Activated CD4-positive, CD25-positive, alpha-beta regulatory T cell (primary cell): Measurements from ENCODE around the gene SMAD7.

Experiments used
- DNase-seq, 4 experiments: peaks; one replicate each; lab custom pipeline; 2025; lab: John Stamatoyannopoulos, UW

SMAD7 gene

DNA sequence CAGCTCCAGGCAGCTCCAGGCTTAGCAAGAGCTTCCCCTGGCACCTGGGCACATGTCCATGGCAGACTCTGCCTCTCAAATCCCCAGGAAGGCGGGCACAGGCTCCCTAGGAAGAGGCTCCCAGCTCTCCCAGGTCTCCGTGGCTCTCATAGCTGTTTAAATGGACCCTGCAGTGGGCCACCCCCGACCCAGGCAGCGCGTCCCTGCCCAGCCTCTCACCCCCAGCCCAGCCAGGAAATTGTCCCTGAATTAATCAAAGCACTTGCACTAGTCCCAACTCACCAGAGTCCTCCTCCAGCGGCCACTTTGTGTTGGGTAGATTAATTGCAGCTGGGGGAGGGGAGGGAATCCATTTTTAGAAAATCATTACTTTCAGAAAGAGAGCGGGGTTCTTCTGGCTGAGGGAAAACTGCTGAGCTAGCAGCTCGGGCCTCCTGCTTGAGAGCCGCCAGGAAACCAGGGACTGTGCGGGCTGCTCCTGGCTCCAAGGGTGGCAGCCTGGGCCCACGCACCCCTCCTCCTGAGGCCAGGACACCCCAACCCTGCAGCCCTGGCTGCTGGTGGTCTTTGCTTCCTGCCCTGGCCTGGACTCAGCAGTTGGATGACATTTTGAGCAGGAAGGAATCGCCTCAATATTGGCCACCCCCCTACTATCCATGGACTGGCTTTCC, 36.0 kb downstream of the SMAD7 start:
- DNase-seq = no peak

DNA sequence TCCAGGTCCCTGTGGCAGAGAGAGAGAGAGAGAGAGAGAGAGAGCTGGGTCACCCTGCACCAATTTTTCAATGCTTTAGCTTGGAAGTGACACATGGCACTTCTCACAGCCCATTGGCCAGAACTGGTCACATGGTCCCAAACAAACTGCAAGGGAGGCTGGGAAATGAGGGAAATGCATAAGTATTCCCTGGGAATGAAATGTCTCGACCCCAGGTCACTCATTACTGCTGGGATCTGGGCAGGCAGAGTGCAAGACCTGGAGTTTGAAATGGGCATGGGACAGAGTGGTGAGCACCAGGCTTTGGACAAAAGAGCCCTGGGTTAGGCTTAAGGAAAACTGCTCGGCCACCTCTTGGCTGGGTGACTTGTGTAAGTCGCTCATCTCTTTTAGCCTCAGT, 37.0 kb downstream of the SMAD7 start:
- no peak for DNase-seq

DNA sequence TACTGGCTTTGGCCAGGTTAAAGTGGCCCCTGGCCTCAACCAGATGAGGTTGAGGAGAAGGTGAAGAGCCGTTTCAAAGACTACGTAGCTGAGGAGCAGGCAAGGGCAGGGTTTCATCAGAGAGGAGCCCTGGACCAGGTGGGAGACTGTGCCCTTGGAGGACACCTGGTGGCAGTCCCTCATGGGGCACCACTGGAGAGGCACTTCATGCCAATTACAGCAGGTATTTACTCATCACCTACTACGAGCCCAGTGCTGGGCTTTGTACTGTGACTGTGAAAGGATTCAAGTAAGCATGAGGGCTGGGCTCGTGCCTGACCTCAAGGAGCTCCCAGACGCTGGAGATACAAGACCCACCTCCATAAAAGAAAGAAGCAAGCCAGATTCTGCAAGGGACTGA, 37.6 kb downstream of the SMAD7 start:
- DNase-seq = peak in 2 of 4 experiments; percentile 4 to 14

DNA sequence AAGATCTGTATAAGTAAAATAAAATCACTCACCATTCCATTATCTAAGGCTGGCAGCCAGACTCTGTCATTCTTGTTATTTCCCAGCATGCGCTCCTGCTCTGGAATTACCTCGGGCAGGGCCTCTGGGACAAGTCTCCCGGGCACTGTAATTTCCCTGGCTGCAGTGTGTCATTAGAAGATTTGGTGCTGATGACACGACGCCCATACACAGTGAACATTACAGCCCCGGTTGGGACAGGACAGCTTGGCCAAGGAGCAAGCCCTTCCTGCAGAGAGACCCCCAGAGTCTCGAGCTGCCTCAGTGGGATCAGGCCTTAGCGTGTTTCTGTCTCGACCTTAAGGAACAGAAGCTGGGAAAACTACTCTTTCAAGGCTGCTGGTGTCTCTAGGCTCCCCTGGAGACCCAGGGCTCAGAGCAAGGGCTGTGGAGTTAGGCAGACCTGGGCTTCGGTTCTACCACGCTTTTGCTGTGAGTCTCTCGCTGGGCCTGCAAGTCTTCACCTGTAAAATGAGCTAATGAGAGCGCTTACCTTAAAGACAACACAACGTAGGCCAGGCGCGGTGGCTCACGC, 39.7 kb downstream of the SMAD7 start:
- no peak for DNase-seq

DNA sequence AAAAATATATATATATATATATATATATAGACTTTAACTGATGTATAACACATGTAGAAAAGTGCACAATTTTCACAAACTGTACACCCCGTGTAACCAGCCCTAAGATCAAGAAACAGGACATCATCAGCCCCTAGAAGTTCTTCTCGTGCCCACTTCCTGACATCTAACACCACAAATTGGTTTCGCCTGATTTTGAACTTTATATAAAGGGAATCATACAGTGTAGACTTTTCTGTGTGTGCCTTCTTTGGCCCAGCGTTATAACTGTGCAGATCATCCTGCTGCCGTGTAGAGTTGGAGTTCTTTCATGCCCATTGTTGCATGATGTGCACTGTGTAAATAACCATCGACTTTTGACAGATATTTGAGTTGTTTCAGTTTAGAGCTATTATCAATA, 41.0 kb downstream of the SMAD7 start:
- no peak for DNase-seq

DNA sequence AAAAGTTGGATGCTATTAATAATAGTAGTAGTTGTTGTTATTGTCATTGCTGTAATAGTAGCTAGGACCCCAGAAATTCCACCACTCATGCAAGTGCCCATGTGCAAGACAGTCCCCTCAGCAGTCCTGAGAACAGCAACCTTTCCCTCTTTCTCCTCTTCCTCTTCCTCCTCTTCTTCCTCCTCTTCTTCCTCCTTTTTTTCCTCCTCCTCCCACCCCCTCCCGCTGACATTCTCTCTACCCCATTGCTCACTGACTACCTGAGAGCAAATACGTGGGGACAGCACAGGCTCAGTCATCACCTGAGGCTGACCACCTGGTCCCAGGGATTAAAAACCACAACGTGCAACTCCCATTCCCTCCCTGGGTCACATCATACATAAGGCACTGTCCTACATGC, 41.8 kb downstream of the SMAD7 start:
- DNase-seq = no peak

DNA sequence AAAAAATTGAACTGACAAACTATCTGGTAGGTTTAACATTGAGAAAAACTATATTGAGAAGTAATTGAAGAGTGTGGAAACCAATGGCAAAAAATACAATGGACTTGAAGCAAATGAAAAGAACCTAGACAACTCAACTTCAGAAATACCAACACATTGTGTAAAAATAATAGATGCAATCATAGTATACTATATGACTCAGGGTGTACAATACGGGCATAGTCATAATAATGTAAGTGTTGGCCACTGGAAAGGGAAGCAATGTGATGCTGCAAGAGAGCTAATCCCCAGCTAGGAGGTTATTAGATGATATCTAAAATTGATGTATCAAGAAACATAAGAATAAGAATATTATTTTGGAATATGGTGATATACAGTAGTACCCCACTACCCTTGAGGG, 45.3 kb downstream of the SMAD7 start:
- DNase-seq = no peak

DNA sequence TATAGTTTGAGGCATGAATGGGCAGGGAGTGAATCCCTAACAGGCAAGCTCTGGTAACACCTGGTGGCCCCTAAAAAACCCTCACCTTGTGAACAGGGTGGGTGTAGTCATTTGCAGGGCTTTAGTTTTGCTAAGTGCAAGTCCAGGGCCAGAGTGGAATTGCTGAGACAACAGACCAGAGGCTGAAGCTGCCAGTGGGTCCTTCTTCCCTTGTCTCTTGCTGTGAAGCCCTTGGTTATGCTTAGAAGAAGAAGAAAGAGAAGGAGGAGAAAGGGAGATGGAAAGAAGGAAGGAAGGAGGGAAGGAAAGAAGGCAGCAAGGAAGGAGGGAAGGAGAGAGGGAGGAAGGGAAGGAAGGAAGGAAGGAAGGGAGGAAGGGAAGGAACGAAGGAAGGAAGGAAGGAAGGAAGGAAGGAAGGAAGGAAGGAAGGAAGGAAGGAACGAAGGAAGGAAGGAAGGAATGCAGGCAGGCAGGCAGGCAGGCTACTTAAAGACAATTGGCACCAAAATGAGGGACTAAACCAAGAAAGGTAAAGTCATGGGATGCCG, 45.8 kb downstream of the SMAD7 start:
- DNase-seq = no peak

DNA sequence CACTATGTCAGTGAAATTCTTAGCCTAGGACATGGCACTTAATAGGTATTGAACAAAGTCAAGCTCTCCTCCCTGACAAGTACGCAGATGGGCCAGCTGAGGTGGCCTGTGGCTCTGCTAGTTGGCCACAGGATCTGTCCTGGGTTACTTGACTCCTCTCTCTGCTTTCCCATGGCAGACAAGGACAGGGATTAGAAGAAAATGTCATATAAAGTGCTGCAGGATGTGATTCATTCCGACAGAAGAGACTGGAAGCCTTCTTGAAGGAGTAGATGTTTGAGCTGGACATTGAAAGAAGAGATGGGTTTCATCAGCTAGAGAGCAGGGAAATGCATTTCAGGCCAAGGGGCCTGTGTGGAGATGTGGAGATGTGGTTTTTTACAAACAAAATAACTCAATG, 46.7 kb downstream of the SMAD7 start:
- no peak for DNase-seq

DNA sequence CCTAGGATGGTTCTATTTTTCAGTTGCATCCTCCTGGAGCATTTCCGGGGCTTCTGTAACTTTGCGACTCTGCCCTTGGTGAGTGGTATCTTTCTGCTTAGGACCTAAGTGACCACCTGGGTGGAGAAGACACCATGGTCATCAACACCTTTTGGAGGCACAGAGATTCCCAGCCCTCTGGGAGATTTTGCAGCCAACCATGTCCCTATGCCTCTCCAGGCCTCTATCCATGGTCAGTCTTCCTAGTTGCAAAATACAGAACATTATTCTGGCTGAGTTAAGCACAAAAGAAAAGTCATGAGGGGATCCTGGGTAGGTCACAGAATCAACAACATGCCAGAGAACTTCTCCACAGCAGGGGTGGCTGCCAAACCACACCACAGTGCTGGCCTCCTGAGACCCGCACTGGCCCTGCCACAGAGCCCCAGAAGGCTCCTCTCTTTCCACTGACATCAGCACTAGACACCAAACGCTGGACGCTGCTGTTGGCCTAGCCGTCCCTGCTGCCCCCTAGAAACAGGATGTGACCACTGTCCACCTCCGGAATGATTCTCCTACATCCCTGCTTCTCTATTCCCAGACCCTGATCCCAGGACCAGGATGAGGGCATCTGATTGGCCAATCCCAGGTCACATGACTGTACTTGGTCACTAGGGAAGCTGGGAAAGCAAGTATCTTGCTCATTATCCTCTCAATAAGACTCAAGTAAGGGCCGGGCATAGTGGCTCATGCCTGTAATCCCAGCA, 47.7 kb downstream of the SMAD7 start:
- DNase-seq = no peak

DNA sequence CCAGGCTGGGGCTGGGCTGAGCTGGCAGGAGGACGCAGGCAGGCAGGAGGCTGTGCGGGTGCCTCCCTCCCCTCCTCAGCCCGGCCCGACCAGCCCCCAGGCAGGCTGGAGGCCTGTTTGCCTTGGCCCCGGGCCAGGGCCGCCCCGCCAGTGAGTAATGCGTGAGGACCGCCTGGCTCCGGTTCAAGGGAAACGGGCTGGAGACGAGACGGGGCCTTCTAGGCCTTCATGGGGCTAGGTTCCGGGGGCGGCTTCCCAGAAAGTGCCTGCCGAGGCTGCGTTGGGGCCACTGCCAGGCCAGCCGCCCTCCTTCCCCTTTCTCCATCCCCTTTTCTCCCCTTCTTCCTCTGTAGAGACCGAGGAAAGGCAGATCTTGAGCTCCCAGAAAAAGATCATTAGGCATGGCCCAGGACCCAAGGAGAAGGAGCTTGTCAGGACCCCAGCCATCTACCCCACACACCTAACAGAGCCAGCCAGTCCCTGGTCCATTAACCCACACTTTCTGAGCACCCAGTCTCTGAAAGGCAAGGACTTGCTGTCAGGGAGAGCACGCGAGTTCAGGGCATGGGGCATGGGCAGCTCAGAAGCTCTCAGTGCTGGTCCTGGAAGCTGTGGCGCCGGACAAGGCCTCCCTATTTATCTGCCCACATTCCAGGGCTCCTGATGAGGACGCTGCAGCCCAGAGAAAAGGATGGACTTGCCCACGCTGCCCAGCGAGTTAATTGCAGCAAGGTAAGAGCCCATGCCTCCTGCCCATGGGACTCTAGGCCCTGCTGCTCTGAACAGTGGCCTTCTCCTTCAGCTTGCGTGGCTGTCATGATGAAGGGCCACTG, 48.5 kb downstream of the SMAD7 start:
- DNase-seq = no peak

DNA sequence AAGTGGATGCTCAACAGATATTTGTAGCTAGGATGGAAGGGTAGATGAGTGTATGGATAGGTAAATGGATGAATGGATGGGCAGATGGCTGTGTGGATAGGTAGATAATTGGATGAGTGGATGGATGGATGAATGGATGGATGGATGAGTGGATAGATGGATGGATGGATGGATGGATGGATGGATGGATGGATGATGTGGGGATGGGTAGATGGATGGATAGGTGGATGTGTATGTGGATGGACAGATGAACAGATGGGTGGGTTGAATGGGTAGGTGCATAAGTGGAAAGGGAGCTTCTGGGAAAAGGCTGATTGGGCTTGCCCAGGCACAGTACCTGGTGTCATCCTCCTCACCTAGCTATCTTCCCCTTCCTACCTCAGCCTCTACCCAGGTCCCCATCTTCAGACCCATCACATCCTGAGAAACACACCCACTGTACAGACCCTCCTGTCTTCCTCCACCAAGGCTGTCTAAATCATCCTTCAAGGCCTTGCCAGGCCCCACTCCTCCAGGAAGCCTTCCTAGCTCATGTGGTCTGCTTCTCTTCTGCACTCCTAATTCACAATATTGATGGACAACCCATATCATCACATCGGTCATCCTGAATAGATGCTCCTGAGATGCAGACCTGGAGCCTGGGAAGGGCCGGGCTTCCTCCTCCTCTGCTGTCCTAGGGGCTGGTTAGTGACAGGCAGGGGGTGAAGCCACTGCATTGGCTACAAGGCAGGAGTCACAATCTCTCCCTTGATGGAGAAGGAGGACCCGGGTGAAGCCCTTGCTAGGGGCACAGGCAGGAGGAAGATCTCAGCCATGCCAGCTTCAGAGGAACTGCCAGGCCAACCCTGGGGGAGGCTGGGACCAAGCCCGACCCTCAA, 49.4 kb downstream of the SMAD7 start:
- DNase-seq = no peak

DNA sequence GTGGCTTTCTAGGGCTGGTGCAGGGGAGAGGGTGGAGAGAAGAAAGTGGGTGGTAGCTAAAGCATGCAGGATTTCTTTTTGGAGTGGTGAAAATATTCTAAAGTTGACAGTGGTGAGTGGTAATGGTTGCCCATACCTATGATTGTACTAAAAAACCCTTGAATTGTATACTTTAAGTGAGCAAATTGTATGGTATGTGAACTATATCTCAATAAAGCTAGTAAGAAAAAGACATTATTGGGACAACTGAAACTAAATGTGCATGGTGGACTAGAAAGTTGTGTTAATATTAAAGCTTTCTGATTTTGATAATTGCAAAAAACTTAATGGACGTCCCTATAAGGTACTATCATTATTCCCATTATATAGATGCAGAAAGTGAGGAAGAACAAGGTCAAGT, 50.3 kb downstream of the SMAD7 start:
- DNase-seq = no peak

DNA sequence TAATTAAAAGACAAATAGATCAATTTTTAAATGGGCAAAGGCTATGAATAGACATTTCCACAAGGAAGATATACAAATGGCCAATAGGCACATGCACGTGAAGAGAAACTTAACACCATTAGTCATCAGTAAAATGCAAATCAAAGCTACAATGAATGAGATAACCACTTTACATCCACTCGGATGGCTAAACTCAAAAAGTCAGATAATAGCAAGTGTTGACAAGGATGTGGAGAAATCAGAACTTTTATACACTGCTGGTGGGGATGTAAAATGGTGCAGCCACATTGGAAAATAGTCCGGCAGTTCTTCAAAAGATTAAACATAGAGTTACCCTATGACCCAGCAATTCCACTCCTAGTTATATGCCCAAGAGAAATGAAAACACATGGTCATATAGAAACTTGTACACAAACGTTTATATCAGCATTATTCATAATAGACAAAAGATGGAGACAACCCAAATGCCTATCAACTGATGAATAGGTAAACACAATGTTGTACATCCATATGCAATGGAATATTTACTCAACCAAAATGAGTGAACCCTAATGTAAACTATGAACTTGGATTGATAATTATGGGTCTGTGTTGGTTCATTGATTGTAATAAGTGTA, 51.1 kb downstream of the SMAD7 start:
- no peak for DNase-seq

DNA sequence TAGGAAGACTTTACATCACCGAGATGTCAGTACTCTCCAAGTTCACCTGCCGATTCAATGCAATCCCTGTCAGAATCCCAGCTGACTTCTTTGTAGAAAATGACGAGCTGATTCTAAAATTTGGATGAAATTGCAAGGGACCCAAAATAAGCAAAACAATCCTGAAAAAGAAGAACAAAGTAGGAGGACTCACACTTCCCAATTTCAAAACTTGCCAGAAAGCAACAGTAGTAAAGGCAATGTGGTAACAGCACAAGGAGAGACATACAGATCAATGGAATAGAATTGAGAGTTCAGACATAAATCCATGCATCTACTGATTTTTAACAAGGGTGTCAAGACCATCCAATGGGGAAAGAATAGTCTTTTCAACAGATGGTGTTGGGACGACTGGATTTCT, 52.2 kb downstream of the SMAD7 start:
- no peak for DNase-seq

DNA sequence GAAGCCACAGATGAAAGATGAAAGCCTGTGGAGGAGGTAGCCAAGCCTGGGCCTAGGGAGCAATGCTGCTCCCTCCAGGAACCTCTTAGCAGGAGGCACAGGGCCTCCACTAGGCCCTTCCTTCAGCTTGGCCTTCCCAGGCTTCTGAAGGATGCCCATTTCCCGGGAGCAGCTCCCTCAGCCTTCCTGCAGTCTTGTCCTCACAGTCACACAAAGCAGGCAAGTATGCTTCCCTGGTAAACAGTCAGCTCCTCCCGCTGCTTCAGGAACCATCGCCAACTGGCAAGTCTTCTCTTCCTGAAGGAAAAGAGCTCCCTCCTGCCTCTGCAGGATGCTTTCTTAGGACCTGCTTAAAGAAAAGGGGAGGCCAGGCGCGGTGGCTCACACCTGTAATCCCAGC, 53.2 kb downstream of the SMAD7 start:
- DNase-seq = no peak

DNA sequence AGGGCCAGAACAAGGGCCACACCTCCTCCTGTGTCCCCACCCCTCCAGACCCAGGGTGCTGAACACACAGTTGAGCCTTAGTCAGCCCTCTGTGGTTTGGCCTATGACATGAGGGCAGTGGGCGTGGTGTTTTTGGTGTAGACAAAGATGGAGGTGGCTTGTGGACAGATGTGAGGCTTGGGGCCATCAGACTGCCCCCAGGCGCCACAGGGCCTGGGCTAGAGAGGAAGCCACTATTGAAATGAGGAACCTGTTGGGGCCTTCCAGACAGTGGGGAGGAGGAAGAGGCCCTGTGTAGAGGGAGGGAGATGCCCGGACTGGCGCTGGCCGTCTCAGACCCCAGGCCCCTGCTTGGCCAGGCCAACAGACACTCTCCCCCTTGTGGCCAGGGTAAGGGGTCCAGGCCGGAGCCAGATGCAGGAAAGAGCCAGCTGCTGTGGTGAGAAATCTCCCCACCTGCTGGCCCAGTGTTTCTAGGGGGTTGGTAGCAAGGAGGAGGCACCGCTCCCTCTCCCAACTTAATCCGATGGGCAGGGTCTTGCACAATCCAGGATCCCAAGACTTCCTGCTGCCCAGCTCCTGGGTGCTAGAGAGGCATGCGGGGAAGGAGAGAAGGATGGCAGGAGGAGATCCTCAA, 53.8 kb downstream of the SMAD7 start:
- DNase-seq = no peak

DNA sequence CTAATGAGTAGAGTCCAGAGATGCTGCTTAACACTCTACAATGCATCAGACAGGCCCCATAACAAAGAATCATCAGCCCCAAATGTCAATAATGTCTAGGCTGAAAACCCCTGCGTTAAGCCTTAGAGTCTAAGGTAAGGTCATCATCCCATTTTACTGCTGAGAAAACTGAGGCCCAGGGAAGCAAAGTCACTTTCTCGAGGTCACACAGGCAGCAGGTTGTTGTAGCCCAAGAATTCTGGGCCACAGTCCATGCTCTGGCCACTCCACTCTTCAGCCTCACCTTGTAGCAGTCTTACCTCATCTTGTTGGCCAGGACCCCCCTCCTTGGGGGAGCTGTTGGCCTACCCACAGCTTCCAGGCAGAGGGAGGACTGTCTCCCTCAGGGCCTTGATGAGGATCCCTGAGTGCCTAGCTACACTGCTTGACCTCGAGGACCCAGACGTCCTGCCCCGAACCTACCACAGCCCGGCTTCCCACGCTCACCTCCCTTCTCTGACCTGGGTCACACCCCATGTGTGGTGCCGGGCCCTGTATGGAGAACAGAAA, 54.4 kb downstream of the SMAD7 start:
- no peak for DNase-seq

DNA sequence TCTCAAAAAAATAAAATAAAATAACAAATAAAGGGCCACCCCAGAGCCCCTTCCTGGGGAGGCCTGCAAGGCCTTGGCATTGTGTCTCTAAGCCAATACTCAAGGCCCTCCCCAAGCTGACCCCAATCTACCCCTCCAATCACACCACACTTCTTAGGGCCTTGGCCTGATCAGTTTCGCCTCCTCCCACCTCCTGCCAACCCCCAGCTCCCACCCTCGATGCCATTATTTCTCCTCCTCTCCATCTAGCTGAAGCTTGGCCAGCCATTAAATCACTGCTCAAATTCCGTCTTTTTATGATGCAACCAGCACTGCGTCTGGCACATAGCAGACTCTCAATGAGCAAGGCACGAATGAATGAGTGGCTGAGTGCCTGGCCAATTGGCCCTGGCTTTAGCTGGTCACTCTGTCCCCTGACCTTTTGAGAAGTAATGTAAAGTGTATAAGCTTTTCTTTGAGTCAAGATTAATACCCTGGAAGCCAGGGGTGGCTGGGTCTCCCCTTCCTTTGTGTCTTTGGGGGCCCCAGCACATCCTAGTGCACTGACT, 55.9 kb downstream of the SMAD7 start:
- DNase-seq = no peak
